ENCODE data around the gene UGT1A6. TPM values are rescaled to one million over a fixed set of nuclear protein-coding genes. Genes with fewer than 3 reads are reported as not detected.

The UGT1A6 gene
- total and polyA plus RNA-seq, 2 of the 4 experiments (the other 2 are of a cell fraction), result not detected

- H2AK9ac ChIP-seq (replicated peaks; ENCODE audit: low read depth, low read length, poor library complexity), result no peak overlapping the region
- no peak overlapping the region for H3K4me3 ChIP-seq (ENCODE audit: insufficient read depth, low read depth, low read length)
- peaks cover 29% of the 10 kb centered on the region for H3K27me3 ChIP-seq (ENCODE audit: control insufficient read depth, insufficient read depth, low read length)
- H2BK15ac ChIP-seq (ENCODE audit: low read depth, low read length), result no peak overlapping the region
- H3K4ac ChIP-seq (ENCODE audit: low read depth, low read length), result no peak overlapping the region
- no TSS peak for BruUV-seq (replicated peaks)
- no peak overlapping the region for H3K9ac ChIP-seq (ENCODE audit: low read depth, low read length)
- no peak for TF ChIP-seq MAZ (IDR thresholded peaks at IDR 0.05; ENCODE audit: borderline replicate concordance, low read depth, low read length)
- TF ChIP-seq RAD21 (IDR thresholded peaks at IDR 0.05; ENCODE audit: low read length), result no peak
- no peak for TF ChIP-seq ELK1 (IDR thresholded peaks at IDR 0.05; ENCODE audit: borderline replicate concordance, low read depth, low read length)
- no peak for TF ChIP-seq BHLHE40 (IDR thresholded peaks at IDR 0.05; ENCODE audit: low read depth, low read length)
- TF ChIP-seq POLR2A (IDR thresholded peaks at IDR 0.05; ENCODE audit: low read depth, low read length), result no peak
- TF ChIP-seq CTCF (conservative IDR thresholded peaks at IDR 0.05; ENCODE audit: low read depth, low read length), result no peak
- no peak for TF ChIP-seq SMC3 (IDR thresholded peaks at IDR 0.05; ENCODE audit: low read depth, low read length)
- TF ChIP-seq MXI1 (IDR thresholded peaks at IDR 0.05; ENCODE audit: borderline replicate concordance, low read depth, low read length), result no peak
- no peak for TF ChIP-seq CEBPB (IDR thresholded peaks at IDR 0.05; ENCODE audit: low read depth, low read length)
- no peak for TF ChIP-seq FOS (IDR thresholded peaks at IDR 0.05; ENCODE audit: low read depth, low read length)
- TF ChIP-seq NFE2L2 (IDR thresholded peaks at IDR 0.05; ENCODE audit: low read depth, low read length), result no peak
- no peak for TF ChIP-seq USF2 (IDR thresholded peaks at IDR 0.05; ENCODE audit: low read depth, low read length)
- ChIA-PET CTCF (no interaction called here), POLR2A (ENCODE audit: unreplicated experiment) (no interaction called here)
- no peak overlapping the region for H3K18ac ChIP-seq (ENCODE audit: low read depth, low read length)
- WGBS, 2 experiments (ENCODE audit: extremely low coverage in 2 of 2, insufficient read length in 1 of 2), result no CpG with 5 or more reads among the region's 2 CpGs
- intact Hi-C loops (cut with micrococcal nuclease), result no loop called here
- no peak overlapping the region for H4K8ac ChIP-seq (ENCODE audit: low read depth in 2 of 2, low read length in 2 of 2)
- H2BK20ac ChIP-seq (ENCODE audit: low read depth, low read length), result no peak overlapping the region
- no peak overlapping the region for H2AK5ac ChIP-seq (ENCODE audit: low read depth, low read length)
- ATAC-seq (ENCODE audit: low read depth) (no peak), DNase-seq (no peak)
- H3K4me2 ChIP-seq (ENCODE audit: low read depth, low read length), result no peak overlapping the region
- no peak overlapping the region for H3K14ac ChIP-seq (replicated peaks; ENCODE audit: low read depth, low read length)
- H3K9me1 ChIP-seq (ENCODE audit: insufficient read depth, low read length), result no peaks in the 10 kb centered on the region
- no peak overlapping the region for H4K5ac ChIP-seq (ENCODE audit: low read depth, low read length)
- H2BK5ac ChIP-seq (ENCODE audit: low read depth, low read length, poor library complexity, severe bottlenecking), result no peak overlapping the region
- H3K23ac ChIP-seq (ENCODE audit: low read depth, low read length), result no peak overlapping the region
- no peak overlapping the region for H2AFZ ChIP-seq (replicated peaks; ENCODE audit: low read length, poor library complexity)
- no peak overlapping the region for H3K56ac ChIP-seq (ENCODE audit: extremely low read depth, insufficient read depth, low read length)
- H3K27ac ChIP-seq (ENCODE audit: insufficient read depth, low read length), result no peak overlapping the region
- no peak overlapping the region for H2BK120ac ChIP-seq (ENCODE audit: low read depth, low read length)
- no peaks in the 10 kb centered on the region for H4K20me1 ChIP-seq (ENCODE audit: insufficient read depth, low read length)
- no peaks in the 10 kb centered on the region for H3K4me1 ChIP-seq (ENCODE audit: control insufficient read depth, insufficient read depth, low read length)
- in situ Hi-C loops (cut with MboI; ENCODE audit: low sequenced_read_pairs), result no loop called here
- dilution Hi-C loops (cut with HindIII; ENCODE audit: low sequenced_read_pairs, unreplicated experiment), result no loop called here
- no peaks in the 10 kb centered on the region for H3K79me1 ChIP-seq (ENCODE audit: low read depth in 1 of 2, low read length in 2 of 2)
- H3K36me3 ChIP-seq (ENCODE audit: control insufficient read depth, insufficient read depth, low read length), result no peaks in the 10 kb centered on the region
- no peaks in the 10 kb centered on the region; the same call in 1 of the 2 replicates for H3K9me3 ChIP-seq (ENCODE audit: control insufficient read depth, insufficient read depth, low read length)
- H4K91ac ChIP-seq (ENCODE audit: insufficient read depth, low read depth, low read length), result no peak overlapping the region
These were observed 110.7 kb downstream of the UGT1A6 start for GRCh38 chr2:233803292-233803911.

All from IMR-90 (cell line).